H1 (cell line): ENCODE data around the gene CNDP1. TPM values are rescaled to one million over a fixed set of nuclear protein-coding genes. Genes with fewer than 3 reads are reported as not detected.

Source experiments
- CTCF ChIA-PET: fragments of 300-600 bp; sonication (Branson Sonifier 250); formaldehyde crosslinking; loops from one replicate; lab custom pipeline; 2021; ENCODE audit not compliant: partially characterized antibody; lab: Charles Lee
- POLR2A ChIA-PET: fragments of 300-600 bp; sonication (Branson Sonifier 250); formaldehyde crosslinking; loops from one replicate; lab custom pipeline; 2021; ENCODE audit warnings: inconsistent platforms; ENCODE audit not compliant: partially characterized antibody; lab: Charles Lee
- DNase-seq, 2 experiments: peaks; one replicate each; pipeline versions ENCODE4 v3.0.0 to v3.0.0-alpha.2; 2010 to 2022; ENCODE audit warnings: low spot score in 2 of 2, low read depth in 1 of 2, mixed read lengths in 1 of 2
- FAIRE-seq: peaks from 2 replicates; lab custom pipeline; 2011; peaks lifted over from hg19 to GRCh38; lab: Jason Lieb, UNC
- H2AFZ ChIP-seq: 2 replicates; pipeline ENCODE4 v1.8.1; 2012; ENCODE audit warnings: low read length, inconsistent platforms
- H2AK5ac ChIP-seq: 2 replicates; pipeline ENCODE4 v1.6.1; 2013; ENCODE audit warnings: low read depth, low read length
- H2BK120ac ChIP-seq: replicated peaks from 2 replicates; pipeline ENCODE3; 2013; ENCODE audit warnings: low read depth, low read length, inconsistent platforms
- H2BK12ac ChIP-seq: 2 replicates; pipeline ENCODE4 v1.6.1; 2013; ENCODE audit warnings: low read depth, low read length
- H2BK15ac ChIP-seq: 2 replicates; pipeline ENCODE4 v1.6.1; 2013; ENCODE audit warnings: low read length
- H2BK20ac ChIP-seq: 2 replicates; pipeline ENCODE4 v1.6.1; 2013; ENCODE audit warnings: low read length
- H2BK5ac ChIP-seq: 2 replicates; pipeline ENCODE4 v1.6.1; 2013; ENCODE audit warnings: low read depth, low read length
- H3K14ac ChIP-seq: 2 replicates; pipeline ENCODE4 v1.6.1; 2013; ENCODE audit warnings: inconsistent platforms; ENCODE audit not compliant: insufficient read length
- H3K18ac ChIP-seq: 2 replicates; pipeline ENCODE4 v1.6.1; 2013; ENCODE audit warnings: low read length; ENCODE audit errors: extremely low read depth
- H3K23ac ChIP-seq: 2 replicates; pipeline ENCODE4 v1.6.1; 2013; ENCODE audit warnings: inconsistent platforms; ENCODE audit not compliant: insufficient read length
- H3K23me2 ChIP-seq: 2 replicates; pipeline ENCODE4 v1.6.1; 2013; ENCODE audit warnings: low read depth, low read length
- H3K27ac ChIP-seq: 2 replicates; pipeline ENCODE4 v1.6.1; 2011; ENCODE audit warnings: low read depth, low read length, inconsistent platforms
- H3K27me3 ChIP-seq, 4 experiments: replicated peaks in 1 of 4; 1 replicate in 1 of 4; 2 replicates in 3 of 4; pipeline versions ENCODE4 v1.6.1 to v1.8.1; 2011 to 2013; ENCODE audit warnings: low read length in 3 of 4, mild to moderate bottlenecking in 3 of 4, inconsistent platforms in 2 of 4, mixed read lengths in 2 of 4, moderate library complexity in 1 of 4; ENCODE audit not compliant: control insufficient read depth in 3 of 4, insufficient read depth in 3 of 4; ENCODE audit errors: extremely low read depth in 1 of 4
- H3K36me3 ChIP-seq, 4 experiments: 2 replicates each; pipeline versions ENCODE4 v1.6.1 to v1.8.1; 2011 to 2013; ENCODE audit warnings: mild to moderate bottlenecking in 4 of 4, low read length in 3 of 4, moderate library complexity in 2 of 4, control low read depth in 1 of 4, inconsistent platforms in 1 of 4; ENCODE audit not compliant: insufficient read depth in 4 of 4, control insufficient read depth in 2 of 4
- H3K4ac ChIP-seq: replicated peaks from 2 replicates; pipeline ENCODE3; 2013; ENCODE audit warnings: low read length, low read depth, mixed read lengths, inconsistent platforms; ENCODE audit not compliant: insufficient read length
- H3K4me1 ChIP-seq, 4 experiments: replicated peaks in 1 of 4; 1 replicate in 1 of 4; 2 replicates in 3 of 4; pipeline versions ENCODE4 v1.6.1 to v1.8.1; 2011 to 2013; ENCODE audit warnings: low read length in 3 of 4, inconsistent platforms in 2 of 4, mixed read lengths in 1 of 4; ENCODE audit not compliant: insufficient read depth in 4 of 4, control insufficient read depth in 3 of 4
- H3K4me2 ChIP-seq, 2 experiments: 2 replicates each; pipeline versions ENCODE4 v1.6.1 to v1.8.1; 2011 to 2013; ENCODE audit warnings: low read depth in 2 of 2, low read length in 2 of 2, control low read depth in 1 of 2, inconsistent platforms in 1 of 2, mild to moderate bottlenecking in 1 of 2; ENCODE audit not compliant: insufficient read depth in 1 of 2
- H3K4me3 ChIP-seq, 4 experiments: fragments of 200-600, 300-600 bp in 1 of 4; sonication (generic), shearing (Covaris generic), sonication (Bioruptor Twin) in 1 of 4; 2 replicates each; pipeline versions ENCODE4 v1.5.1 to v1.8.1; 2011 to 2016; ENCODE audit warnings: low read length in 4 of 4, low read depth in 3 of 4, control low read depth in 2 of 4, inconsistent platforms in 2 of 4, mild to moderate bottlenecking in 2 of 4, mixed read lengths in 1 of 4, moderate library complexity in 1 of 4; ENCODE audit not compliant: insufficient read depth in 2 of 4; ENCODE audit errors: extremely low read depth in 1 of 4
- H3K56ac ChIP-seq: replicated peaks from 2 replicates; pipeline ENCODE3; 2013; ENCODE audit warnings: low read depth, mild to moderate bottlenecking, mixed read lengths, low read length, inconsistent platforms; ENCODE audit not compliant: insufficient read length
- H3K79me1 ChIP-seq: 2 replicates; pipeline ENCODE4 v1.6.1; 2013; ENCODE audit warnings: low read depth, low read length, control low read depth
- H3K79me2 ChIP-seq, 2 experiments: 2 replicates each; pipeline versions ENCODE4 v1.6.1 to v1.8.1; 2012 to 2013; ENCODE audit warnings: low read length in 2 of 2, mild to moderate bottlenecking in 2 of 2, inconsistent platforms in 1 of 2; ENCODE audit not compliant: insufficient read depth in 2 of 2, control insufficient read depth in 1 of 2
- H3K9ac ChIP-seq, 4 experiments: replicated peaks in 1 of 4; 1 replicate in 1 of 4; 2 replicates in 3 of 4; pipeline versions ENCODE4 v1.6.1 to v1.8.1; 2011 to 2013; ENCODE audit warnings: low read depth in 3 of 4, low read length in 3 of 4, control low read depth in 2 of 4, mild to moderate bottlenecking in 2 of 4, moderate library complexity in 2 of 4, inconsistent platforms in 1 of 4; ENCODE audit errors: extremely low read depth in 1 of 4
- H3K9me3 ChIP-seq, 2 experiments: 2 replicates each; pipeline versions ENCODE4 v1.6.1 to v1.8.1; 2012 to 2013; ENCODE audit warnings: mild to moderate bottlenecking in 2 of 2, moderate library complexity in 2 of 2, control low read depth in 1 of 2, inconsistent platforms in 1 of 2, low read depth in 1 of 2, low read length in 1 of 2, mixed read lengths in 1 of 2; ENCODE audit not compliant: insufficient read depth in 2 of 2
- H4K20me1 ChIP-seq, 2 experiments: replicated peaks in 1 of 2; 2 replicates each; pipeline versions ENCODE3 to v1.8.1; 2011 to 2013; ENCODE audit warnings: inconsistent platforms in 2 of 2, low read length in 2 of 2, mild to moderate bottlenecking in 1 of 2; ENCODE audit not compliant: insufficient read depth in 2 of 2, control insufficient read depth in 1 of 2
- H4K5ac ChIP-seq: 2 replicates; pipeline ENCODE4 v1.6.1; 2013; ENCODE audit warnings: low read length, low read depth, mixed read lengths, inconsistent platforms; ENCODE audit not compliant: insufficient read length
- H4K8ac ChIP-seq: 2 replicates; pipeline ENCODE4 v1.8.0; 2013; ENCODE audit warnings: mild to moderate bottlenecking, moderate library complexity, low read length, inconsistent platforms; ENCODE audit not compliant: insufficient read depth; ENCODE audit errors: extremely low read depth
- H4K91ac ChIP-seq: replicated peaks from 2 replicates; pipeline ENCODE3; 2013; ENCODE audit warnings: low read length, mixed read lengths, inconsistent platforms; ENCODE audit not compliant: insufficient read length
- MAX ChIP-seq: IDR thresholded peaks from 2 replicates; pipeline ENCODE4 v1.6.1; 2012; ENCODE audit warnings: inconsistent platforms
- POLR2A ChIP-seq, 2 experiments: IDR thresholded peaks; 1 replicate in 1 of 2; 2 replicates in 1 of 2; pipeline ENCODE4 v1.6.1; 2011; ENCODE audit warnings: low read depth in 2 of 2, low read length in 2 of 2, mild to moderate bottlenecking in 2 of 2; ENCODE audit errors: control extremely low read depth in 1 of 2
- SIRT6 ChIP-seq: IDR thresholded peaks from one replicate; pipeline ENCODE4 v1.7.1; 2012; ENCODE audit warnings: low read length, inconsistent platforms
- SUZ12 ChIP-seq: fragments of 200-600 bp; sonication (generic); IDR thresholded peaks from 2 replicates; pipeline ENCODE4 v1.6.1; 2012; ENCODE audit warnings: mild to moderate bottlenecking, inconsistent platforms, low read length, moderate library complexity, mixed read lengths
- TBP ChIP-seq: IDR thresholded peaks from 2 replicates; pipeline ENCODE4 v1.6.1; 2011; ENCODE audit warnings: low read depth, low read length, improper control_type of control experiment
- WGBS, 2 experiments: shearing (Covaris generic) in 1 of 2; methylation state at CpG; one replicate each; pipeline versions ENCODE4 v1.1.6 to v1.1.7; 2013 to 2015; ENCODE audit warnings: low lambda C conversion rate in 2 of 2, mixed read lengths in 2 of 2, inconsistent platforms in 1 of 2, low coverage in 1 of 2, missing lambda C conversion rate in 1 of 2; ENCODE audit not compliant: insufficient replicate concordance in 2 of 2, insufficient coverage in 1 of 2, insufficient read length in 1 of 2; ENCODE audit errors: extremely low coverage in 1 of 2, missing lambda C conversion rate in 1 of 2; 5-methylcytosine and 5-hydroxymethylcytosine counted together
- polyA plus RNA-seq, 7 experiments: library from polyadenylated mRNA; depleted of rRNA in 3 of 7; stranded (reverse) in 5 of 7; unstranded in 2 of 7; fragments of >200 nt in 5 of 7; fragments of 200-250 nt in 2 of 7; gene quantifications; 1 replicate in 5 of 7; 2 replicates in 1 of 7; 4 replicates in 1 of 7; pipeline versions ENCODE4 v1.2.1 to v1.2.3, GENCODE V29; 2011 to 2013; ENCODE audit warnings: missing spikeins in 2 of 7, mixed read lengths in 2 of 7
- total RNA-seq: library from RNA; stranded (reverse); fragmentation: NEBNext Ultra II Directional; extraction: Animal tissue kit (Norgen Biotek cat#: 25700); gene quantifications from 2 replicates; pipeline ENCODE4 v1.2.1, GENCODE V29; 2021

CNDP1 gene
- total and polyA plus RNA-seq, 2 of the 8 experiments (the other 6 are each of a cell fraction or from before 2014, with no cell fraction given): 0.09 TPM; not detected in 1

DNA sequence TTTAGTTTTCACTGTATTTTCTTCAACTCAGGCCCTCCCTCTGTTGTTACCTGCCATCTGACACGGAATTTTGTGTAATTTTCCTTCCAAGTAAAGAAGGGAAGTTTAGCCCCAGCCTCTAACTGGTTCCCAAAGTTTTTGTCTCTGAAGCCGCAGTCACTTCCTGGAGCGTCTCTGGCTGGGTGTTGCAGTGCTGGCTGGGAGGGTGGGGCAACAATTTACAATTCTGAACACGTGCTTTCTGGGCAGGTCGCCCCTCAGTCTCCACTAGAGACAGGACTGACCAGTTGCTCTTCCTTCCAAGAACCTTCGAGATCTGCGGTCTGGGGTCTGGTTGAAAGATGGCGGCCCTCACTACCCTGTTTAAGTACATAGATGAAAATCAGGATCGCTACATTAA lies 34.7 kb upstream of the CNDP1 start:
- TF ChIP-seq POLR2A (IDR thresholded peaks at IDR 0.05; ENCODE audit: control extremely low read depth in 1 of 2, low read depth in 2 of 2, low read length in 2 of 2): no peak
- no peak for TF ChIP-seq TBP
- no peak for TF ChIP-seq SUZ12
- TF ChIP-seq MAX: 0 out of 2 replicates have a peak, but pooled peaks have one; percentile 26
- no peak for TF ChIP-seq SIRT6
- H3K56ac ChIP-seq: no peak overlapping the region
- no peak overlapping the region for H2BK120ac ChIP-seq
- H3K4me3 ChIP-seq: no peak overlapping the region
- H3K27me3 ChIP-seq: no peaks in the 10 kb centered on the region
- H4K8ac ChIP-seq: no peak overlapping the region
- ChIA-PET CTCF (interaction anchor here (1.2 kb wide), 1 partner anchor 52 kb away, joined by 3 read pairs; no protein-coding TSS in a partner anchor), POLR2A (interaction anchor here (2.1 kb wide), 1 partner anchor 18 kb away, joined by 10 read pairs; no protein-coding TSS in a partner anchor)
- no peak overlapping the region for H2BK5ac ChIP-seq
- peaks cover 2 to 16% (median 5%) of the 10 kb centered on the region in 4 experiments; a peak in 5 of 7 replicates for H3K4me1 ChIP-seq
- H3K4ac ChIP-seq: no peak overlapping the region
- H3K9ac ChIP-seq: no peak overlapping the region
- H3K4me2 ChIP-seq: peak overlapping the region in 1 of 2 experiments; percentile 21; a peak in 1 of 4 replicates
- peaks cover 14 to 39% (median 28%) of the 10 kb centered on the region in 4 experiments for H3K36me3 ChIP-seq
- DNase-seq (no peak), FAIRE-seq (no peak)
- H3K18ac ChIP-seq: no peak overlapping the region
- no peak overlapping the region for H3K27ac ChIP-seq
- H3K79me2 ChIP-seq: peaks cover 19 to 36% of the 10 kb centered on the region in 2 experiments
- H2BK15ac ChIP-seq: no peak overlapping the region
- H4K91ac ChIP-seq: no peak overlapping the region
- no peak overlapping the region for H4K5ac ChIP-seq
- H3K23ac ChIP-seq: no peak overlapping the region
- H3K9me3 ChIP-seq: no peaks in the 10 kb centered on the region
- H3K14ac ChIP-seq: no peak overlapping the region
- peaks cover 2% of the 10 kb centered on the region; the same call in 1 of the 2 replicates for H3K23me2 ChIP-seq
- no peak overlapping the region for H2BK12ac ChIP-seq
- 79% methylated on average over 9 of the region's 9 CpGs; no CpG with 5 or more reads in 1 of the 2 experiments for WGBS, 2 experiments
- H2BK20ac ChIP-seq: no peak overlapping the region
- peaks cover 2 to 11% of the 10 kb centered on the region in 2 experiments for H4K20me1 ChIP-seq
- no peak overlapping the region for H2AK5ac ChIP-seq
- no peak overlapping the region for H2AFZ ChIP-seq
- H3K79me1 ChIP-seq: peaks cover 9% of the 10 kb centered on the region; the same call in 1 of the 2 replicates
